HG02571 (cell line): ENCODE measurements around the gene CPA4.
A peak's percentile ranks its signal among the peaks of the same experiment; 100 is the strongest.

Experiments
- ATAC-seq: cut with Tn5 transposase; IDR thresholded peaks from one replicate; pipeline ENCODE4 v1.9.1; 2021; ENCODE audit warnings: mild to moderate bottlenecking, moderate library complexity; ENCODE audit not compliant: unreplicated experiment

Gene CPA4

DNA sequence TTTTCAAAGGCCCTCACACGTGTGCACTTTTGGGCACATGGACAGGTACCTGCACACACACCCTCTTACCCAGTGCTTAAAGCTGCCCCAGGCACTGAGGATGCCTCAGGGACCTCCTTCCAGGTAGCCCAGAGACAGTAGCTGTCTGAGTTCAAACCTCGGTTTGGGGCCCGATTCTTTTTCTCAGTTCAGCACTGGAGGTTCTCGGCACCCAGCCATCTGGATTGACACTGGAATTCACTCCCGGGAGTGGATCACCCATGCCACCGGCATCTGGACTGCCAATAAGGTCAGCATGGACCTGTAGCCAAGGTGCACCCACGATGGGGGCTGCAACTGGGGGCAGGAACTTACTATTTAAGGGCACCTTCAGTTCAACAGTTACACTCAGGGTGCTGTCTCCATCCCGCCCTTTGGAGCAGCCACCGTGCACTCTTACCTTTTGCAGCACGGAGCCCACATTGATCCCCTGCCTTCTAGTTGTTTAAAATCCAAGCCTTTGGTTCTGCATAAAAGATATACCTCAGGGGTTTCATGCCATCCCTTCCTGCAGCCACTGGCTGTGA lies 69.4 kb downstream of the CPA4 start:
- no peak for ATAC-seq

GRCh38 chr7:130363026-130363847 lies 70.3 kb downstream of the CPA4 start:
- ATAC-seq, result peak; percentile 40

- ATAC-seq, result no peak
Observed at GRCh38 chr7:130364451-130364850, 71.5 kb downstream of the CPA4 start.

DNA sequence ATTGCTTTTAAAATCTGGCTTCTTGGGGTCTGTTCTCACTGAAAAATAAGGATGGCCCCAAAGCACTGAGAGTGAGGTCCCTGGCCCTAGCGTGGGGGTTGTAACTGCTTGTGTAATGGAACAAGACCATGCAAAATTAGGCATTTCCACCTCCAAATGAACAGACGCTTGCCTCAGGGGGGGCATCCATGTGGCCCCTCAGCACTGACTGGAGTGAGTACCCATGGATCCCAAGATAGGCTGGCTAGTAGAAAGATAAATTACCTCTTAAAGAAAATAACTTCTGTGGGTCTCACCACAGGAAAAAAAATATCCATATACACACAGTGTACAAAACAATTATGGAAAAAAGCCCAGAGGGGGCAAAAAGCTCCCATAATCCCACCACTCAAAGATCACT lies 72.1 kb downstream of the CPA4 start:
- no peak for ATAC-seq

GRCh38 chr7:130365511-130366441 lies 72.8 kb downstream of the CPA4 start:
- ATAC-seq, result no peak

DNA sequence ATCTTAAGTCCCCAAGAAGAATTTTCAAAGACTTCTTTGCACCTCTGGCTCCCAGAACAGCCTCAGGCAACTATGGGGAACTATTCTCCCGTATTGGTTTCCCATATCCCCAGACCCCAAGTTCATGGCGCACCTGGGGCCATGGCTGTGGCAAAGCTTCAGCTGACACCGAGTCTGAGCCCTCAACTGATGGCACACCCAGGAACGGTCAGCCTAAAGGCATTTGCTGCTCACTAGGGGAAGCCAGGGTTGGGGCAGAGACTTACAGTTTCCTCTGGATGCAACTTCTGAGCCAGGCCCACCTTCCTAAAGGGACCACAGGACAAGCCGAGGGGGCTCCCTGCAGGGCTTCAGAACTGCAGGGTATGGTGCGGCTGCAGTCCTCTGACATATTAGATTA lies 73.6 kb downstream of the CPA4 start:
- ATAC-seq, result no peak

DNA sequence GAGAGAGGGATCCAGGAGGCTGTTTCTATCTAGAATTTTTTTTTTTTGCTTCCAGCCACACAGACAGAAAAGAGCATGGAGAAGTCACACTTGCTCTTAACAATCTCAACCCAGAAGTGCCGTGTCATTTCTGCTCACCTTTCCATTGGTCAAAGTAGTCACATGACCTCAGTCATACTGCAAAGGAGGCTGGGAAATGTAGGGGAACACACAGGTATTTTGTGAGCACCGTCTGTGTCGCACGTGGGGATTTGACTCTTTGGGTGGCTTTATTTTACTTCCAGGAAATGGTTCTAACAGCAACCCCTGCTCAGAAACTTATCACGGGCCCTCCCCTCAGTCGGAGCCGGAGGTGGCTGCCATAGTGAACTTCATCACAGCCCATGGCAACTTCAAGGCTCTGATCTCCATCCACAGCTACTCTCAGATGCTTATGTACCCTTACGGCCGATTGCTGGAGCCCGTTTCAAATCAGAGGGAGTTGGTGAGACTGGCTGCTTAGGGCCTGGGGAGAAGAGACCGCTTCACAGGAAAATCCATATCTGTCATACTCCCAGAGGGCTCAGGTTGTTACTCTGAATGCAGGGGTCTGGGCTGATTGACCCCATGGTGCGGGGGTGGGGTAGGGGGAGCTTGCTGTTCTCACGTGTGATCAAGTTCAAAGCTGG lies 74.3 kb downstream of the CPA4 start:
- ATAC-seq, result no peak

DNA sequence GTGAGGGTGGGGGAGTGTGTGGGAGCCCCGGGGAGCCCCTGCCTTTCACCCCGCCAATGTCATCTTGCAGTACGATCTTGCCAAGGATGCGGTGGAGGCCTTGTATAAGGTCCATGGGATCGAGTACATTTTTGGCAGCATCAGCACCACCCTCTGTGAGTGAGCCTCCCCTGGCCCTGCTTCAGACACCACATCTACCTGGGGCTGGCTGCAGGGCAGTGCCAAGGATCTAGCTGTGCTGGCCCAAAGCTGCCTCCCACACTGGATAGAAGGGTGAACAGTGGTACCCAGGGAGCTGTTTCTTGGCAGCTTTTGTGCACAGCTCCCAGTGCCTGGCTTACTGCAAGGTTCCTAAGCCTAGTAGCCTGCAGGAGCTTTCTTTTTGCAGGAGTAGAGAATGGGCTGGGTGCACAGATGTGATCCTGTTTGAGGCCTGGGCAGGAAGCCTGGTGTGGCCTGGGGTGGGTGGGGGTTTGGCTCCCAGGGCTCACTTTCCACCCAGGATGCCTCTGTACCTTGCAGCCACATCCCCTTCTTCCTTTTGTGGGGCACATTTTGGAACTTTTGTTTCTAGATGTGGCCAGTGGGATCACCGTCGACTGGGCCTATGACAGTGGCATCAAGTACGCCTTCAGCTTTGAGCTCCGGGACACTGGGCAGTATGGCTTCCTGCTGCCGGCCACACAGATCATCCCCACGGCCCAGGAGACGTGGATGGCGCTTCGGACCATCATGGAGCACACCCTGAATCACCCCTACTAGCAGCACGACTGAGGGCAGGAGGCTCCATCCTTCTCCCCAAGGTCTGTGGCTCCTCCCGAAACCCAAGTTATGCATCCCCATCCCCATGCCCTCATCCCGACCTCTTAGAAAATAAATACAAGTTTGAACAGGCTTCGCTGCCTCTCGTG lies 75.1 kb downstream of the CPA4 start:
- ATAC-seq, result no peak

DNA sequence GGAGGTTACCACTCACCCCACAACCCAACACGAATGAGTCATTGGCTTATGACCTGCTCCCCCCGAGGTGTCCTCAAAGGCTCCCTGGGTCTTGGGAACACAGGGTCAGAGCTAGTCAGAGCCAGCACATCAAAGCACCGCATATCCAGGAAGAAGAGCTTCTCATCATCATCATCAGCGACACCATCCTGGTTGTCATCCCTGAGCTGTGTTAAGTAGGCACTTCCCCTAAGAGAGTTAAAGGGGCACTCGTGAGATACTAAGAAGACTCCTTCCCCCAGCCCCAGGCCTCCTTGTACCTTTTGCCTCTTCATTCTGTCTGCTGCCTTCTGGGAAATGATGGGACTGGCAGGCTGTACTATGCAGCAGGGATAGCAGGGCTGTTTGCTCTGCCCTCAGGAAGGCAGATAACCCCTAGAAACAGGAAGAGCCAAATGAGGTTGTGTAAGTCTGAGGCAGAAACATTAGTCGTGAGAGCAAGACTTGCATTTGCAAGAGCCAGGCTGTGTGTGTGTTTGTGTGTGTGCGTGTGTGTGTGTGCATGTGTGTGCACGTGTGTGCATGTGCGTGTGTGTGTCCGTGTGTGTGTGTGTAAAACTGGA lies 76.2 kb downstream of the CPA4 start:
- ATAC-seq, result no peak

GRCh38 chr7:130369831-130370550 lies 77.0 kb downstream of the CPA4 start:
- ATAC-seq, result no peak

GRCh38 chr7:130371046-130371445 lies 78.1 kb downstream of the CPA4 start:
- no peak for ATAC-seq

DNA sequence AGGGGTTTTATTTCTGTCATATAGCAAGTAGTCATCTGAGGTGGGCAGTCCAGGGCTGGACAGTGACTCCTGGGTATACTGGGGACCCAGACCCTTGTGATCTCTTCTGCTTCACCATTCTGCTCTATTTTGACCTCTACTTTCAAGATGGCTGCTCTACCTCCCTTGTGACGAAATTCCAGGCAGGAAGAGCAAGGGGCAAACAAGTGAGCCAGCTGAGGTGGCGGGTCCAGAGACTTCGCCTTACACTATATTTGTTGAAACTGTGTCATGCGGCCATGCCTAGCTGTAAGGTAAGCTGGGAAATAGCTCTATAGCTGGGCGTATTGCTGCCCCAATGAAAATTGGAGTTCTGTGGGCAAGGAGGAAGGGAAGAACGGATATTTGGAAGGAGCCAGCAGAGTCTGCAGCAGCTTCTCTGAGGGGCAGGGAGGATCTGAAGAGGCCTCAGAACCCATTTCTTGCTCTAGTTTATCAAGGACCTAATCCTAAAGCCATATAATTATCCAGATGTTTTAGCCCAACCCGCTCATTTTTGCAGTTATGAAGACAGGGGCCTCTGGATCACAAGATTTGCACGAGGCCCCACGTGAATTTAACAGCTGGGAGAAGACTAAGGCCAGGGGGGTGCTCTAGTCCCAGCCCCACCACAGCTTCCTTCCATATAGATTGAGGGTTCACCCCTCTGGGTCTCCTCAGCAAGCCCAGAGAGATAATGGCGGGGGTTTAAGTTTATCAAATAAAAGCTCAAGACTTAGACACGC lies 79.6 kb downstream of the CPA4 start:
- ATAC-seq, result no peak
